GM18507 (cell line): ENCODE data around the gene DLG5.

Source experiments
- DNase-seq: peaks from one replicate; pipeline ENCODE4 v3.0.0; 2011; ENCODE audit warnings: low read depth; ENCODE audit not compliant: insufficient read length; ENCODE audit errors: extremely low spot score
- FAIRE-seq: peaks from 2 replicates; lab custom pipeline; 2011; peaks lifted over from hg19 to GRCh38; lab: Jason Lieb, UNC

DLG5 gene

GRCh38 chr10:77833792-77834191, 92.8 kb downstream of the DLG5 start:
- DNase-seq (no peak), FAIRE-seq (no peak)

- no peak for DNase-seq
- no peak for FAIRE-seq
Observed at GRCh38 chr10:77833225-77833624, 93.3 kb downstream of the DLG5 start.

- FAIRE-seq, result no peak
- no peak for DNase-seq
Observed at GRCh38 chr10:77832238-77832637, 94.3 kb downstream of the DLG5 start.

- FAIRE-seq (no peak), DNase-seq (no peak)
Observed at GRCh38 chr10:77829356-77829755, 97.2 kb downstream of the DLG5 start.

GRCh38 chr10:77828377-77828776, 98.2 kb downstream of the DLG5 start:
- no peak for DNase-seq
- no peak for FAIRE-seq

GRCh38 chr10:77827366-77827765, 99.2 kb downstream of the DLG5 start:
- FAIRE-seq, result no peak
- DNase-seq, result no peak

GRCh38 chr10:77825965-77826364, 100.6 kb downstream of the DLG5 start:
- no peak for FAIRE-seq
- no peak for DNase-seq

- no peak for FAIRE-seq
- DNase-seq, result no peak
Observed at GRCh38 chr10:77824908-77825307, 101.6 kb downstream of the DLG5 start.

- FAIRE-seq (no peak), DNase-seq (no peak)
Observed at GRCh38 chr10:77823811-77824542, 102.6 kb downstream of the DLG5 start.

- DNase-seq (no peak), FAIRE-seq (no peak)
Observed at GRCh38 chr10:77821551-77821950, 105.0 kb downstream of the DLG5 start.

GRCh38 chr10:77821036-77821435, 105.5 kb downstream of the DLG5 start:
- DNase-seq, result no peak

GRCh38 chr10:77820349-77820748, 106.2 kb downstream of the DLG5 start:
- FAIRE-seq (no peak), DNase-seq (no peak)

More at GRCh38 chr10:77821036-77821435, 105.5 kb downstream of the DLG5 start:
- FAIRE-seq, result no peak

- DNase-seq, result no peak
- FAIRE-seq, result no peak
Observed at GRCh38 chr10:77819210-77820112, 107.1 kb downstream of the DLG5 start.

GRCh38 chr10:77818378-77818777, 108.2 kb downstream of the DLG5 start:
- DNase-seq (no peak), FAIRE-seq (no peak)

- DNase-seq, result no peak
- FAIRE-seq, result no peak
Observed at GRCh38 chr10:77817541-77817940, 109.0 kb downstream of the DLG5 start.

- no peak for FAIRE-seq
Observed at GRCh38 chr10:77816311-77816710, 110.2 kb downstream of the DLG5 start.

GRCh38 chr10:77812741-77813140, 113.8 kb downstream of the DLG5 start:
- no peak for FAIRE-seq

More at GRCh38 chr10:77816311-77816710, 110.2 kb downstream of the DLG5 start:
- DNase-seq, result no peak

GRCh38 chr10:77811831-77812430, 114.6 kb downstream of the DLG5 start:
- FAIRE-seq, result no peak

More at GRCh38 chr10:77812741-77813140, 113.8 kb downstream of the DLG5 start:
- DNase-seq, result no peak

GRCh38 chr10:77810446-77811335, 115.9 kb downstream of the DLG5 start:
- DNase-seq (no peak), FAIRE-seq (no peak)

More at GRCh38 chr10:77811831-77812430, 114.6 kb downstream of the DLG5 start:
- no peak for DNase-seq
